ENCODE results near the gene SSBP3. TPM values are rescaled to one million over a fixed set of nuclear protein-coding genes. Genes with fewer than 3 reads are reported as not detected.
A peak's percentile ranks its signal among the peaks of the same experiment; 100 is the strongest.
"Not testable (repeated sequence)": the region's sequence is repeated elsewhere in the genome, so short reads cannot be mapped to it uniquely, and the experiment has no call there.

SSBP3 gene
- total and polyA plus RNA-seq, 2 donors from 2014 or later = 33.3 to 49.6 TPM

- H3K9ac ChIP-seq (ENCODE audit: low read length in 3 of 3); DNase-seq; FAIRE-seq; H3K27me3 ChIP-seq (ENCODE audit: control insufficient read depth, insufficient read depth, low read length); H3K4me1 ChIP-seq (ENCODE audit: control insufficient read depth in 2 of 3, insufficient read depth in 2 of 3, low read depth in 1 of 3, low read length in 3 of 3); intact Hi-C loops (cut with DNase I); H3K36me3 ChIP-seq (ENCODE audit: control insufficient read depth in 2 of 3, insufficient read depth in 3 of 3, low read length in 3 of 3); H3K4me3 ChIP-seq (ENCODE audit: low read length in 3 of 3); H3K27ac ChIP-seq (ENCODE audit: low read depth in 2 of 2, low read length in 2 of 2); H3K9me3 ChIP-seq (ENCODE audit: control insufficient read depth in 2 of 3, insufficient read depth in 1 of 3, low read length in 3 of 3): not testable (repeated sequence)
Measured at GRCh38 chr1:54447081-54447480, 40.9 kb upstream of the SSBP3 start.

DNA sequence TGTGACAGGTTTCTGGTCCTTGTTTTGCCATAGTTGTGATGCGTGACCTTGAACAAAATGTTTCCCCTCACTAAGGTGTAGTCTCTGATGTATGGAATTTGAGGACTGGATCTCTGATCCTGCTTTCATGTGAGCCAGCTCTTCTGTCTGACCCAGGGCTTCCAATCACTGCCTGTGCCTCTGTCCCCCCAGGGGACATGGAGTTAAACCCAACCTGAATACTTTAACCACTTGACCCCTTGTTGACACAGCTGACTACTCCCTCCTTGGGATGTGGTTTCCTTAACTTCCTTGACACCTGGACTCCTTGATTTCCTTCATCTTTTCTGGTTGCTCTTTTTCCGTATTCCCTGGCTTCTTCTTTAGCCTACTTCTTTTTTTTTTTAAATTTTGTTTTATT is 36.0 kb upstream of the SSBP3 start:
- FAIRE-seq (no peak), DNase-seq (peak in 3 of 5 donors; percentile 4 to 12 (median 10))
- Histone ChIP-seq H3K4me1 (ENCODE audit: control insufficient read depth in 2 of 3, insufficient read depth in 2 of 3, low read depth in 1 of 3, low read length in 3 of 3) (no peaks in the 10 kb centered on the region), H3K27ac (ENCODE audit: low read depth in 2 of 2, low read length in 2 of 2) (no peak overlapping the region), H3K9ac (ENCODE audit: low read length in 3 of 3) (no peak overlapping the region), H3K4me3 (ENCODE audit: low read length in 3 of 3) (no peak overlapping the region), H3K36me3 (ENCODE audit: control insufficient read depth in 2 of 3, insufficient read depth in 3 of 3, low read length in 3 of 3) (no peaks in the 10 kb centered on the region), H3K9me3 (ENCODE audit: control insufficient read depth in 2 of 3, insufficient read depth in 1 of 3, low read length in 3 of 3) (no peaks in the 10 kb centered on the region), H3K27me3 (ENCODE audit: control insufficient read depth, insufficient read depth, low read length) (no peaks in the 10 kb centered on the region)
- intact Hi-C loops (cut with DNase I) = no loop called here
- TF ChIP-seq, protein P1, sequence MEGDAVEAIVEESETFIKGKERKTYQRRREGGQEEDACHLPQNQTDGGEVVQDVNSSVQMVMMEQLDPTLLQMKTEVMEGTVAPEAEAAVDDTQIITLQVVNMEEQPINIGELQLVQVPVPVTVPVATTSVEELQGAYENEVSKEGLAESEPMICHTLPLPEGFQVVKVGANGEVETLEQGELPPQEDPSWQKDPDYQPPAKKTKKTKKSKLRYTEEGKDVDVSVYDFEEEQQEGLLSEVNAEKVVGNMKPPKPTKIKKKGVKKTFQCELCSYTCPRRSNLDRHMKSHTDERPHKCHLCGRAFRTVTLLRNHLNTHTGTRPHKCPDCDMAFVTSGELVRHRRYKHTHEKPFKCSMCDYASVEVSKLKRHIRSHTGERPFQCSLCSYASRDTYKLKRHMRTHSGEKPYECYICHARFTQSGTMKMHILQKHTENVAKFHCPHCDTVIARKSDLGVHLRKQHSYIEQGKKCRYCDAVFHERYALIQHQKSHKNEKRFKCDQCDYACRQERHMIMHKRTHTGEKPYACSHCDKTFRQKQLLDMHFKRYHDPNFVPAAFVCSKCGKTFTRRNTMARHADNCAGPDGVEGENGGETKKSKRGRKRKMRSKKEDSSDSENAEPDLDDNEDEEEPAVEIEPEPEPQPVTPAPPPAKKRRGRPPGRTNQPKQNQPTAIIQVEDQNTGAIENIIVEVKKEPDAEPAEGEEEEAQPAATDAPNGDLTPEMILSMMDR (IDR thresholded peaks at IDR 0.05; ENCODE audit: borderline replicate concordance, extremely low read depth, insufficient read depth) = no peak

DNA sequence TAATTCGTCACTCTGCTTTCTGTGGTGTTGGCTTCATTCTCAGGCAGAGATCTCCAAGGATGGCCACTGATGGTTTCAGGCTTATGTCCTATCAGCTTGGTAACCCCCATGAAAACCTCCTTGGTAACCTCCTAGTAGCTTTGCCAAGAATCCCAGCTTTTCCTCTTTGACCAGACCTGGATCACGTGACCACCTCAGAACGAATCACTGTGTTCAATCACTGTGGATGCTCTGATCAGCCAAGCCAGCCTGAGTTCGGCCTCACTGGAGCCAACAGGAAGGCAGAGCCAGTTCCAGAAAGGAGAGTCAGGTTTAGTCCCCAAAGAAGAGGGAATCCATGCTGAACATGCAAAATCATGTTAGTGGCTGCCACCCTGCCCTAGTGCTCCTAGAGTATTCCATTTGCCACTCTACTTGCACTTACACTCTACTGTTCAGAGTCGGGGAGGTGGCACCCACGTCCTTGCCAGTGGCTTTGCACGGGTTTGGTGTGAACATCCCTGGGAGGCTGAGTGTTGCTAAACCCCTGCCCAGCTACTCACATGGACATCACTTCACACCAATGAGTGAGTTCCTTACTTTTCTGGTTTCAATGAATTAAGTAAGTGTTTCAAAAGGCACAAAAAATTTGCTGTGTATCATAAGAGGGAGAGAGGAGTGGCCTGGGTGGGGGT is 33.5 kb upstream of the SSBP3 start:
- no peaks in the 10 kb centered on the region for H3K9me3 ChIP-seq (ENCODE audit: control insufficient read depth in 2 of 3, insufficient read depth in 1 of 3, low read length in 3 of 3)
- no peaks in the 10 kb centered on the region for H3K27me3 ChIP-seq (ENCODE audit: control insufficient read depth, insufficient read depth, low read length)
- peak in 1 of 5 donors; percentile 13 for DNase-seq
- no peaks in the 10 kb centered on the region for H3K4me1 ChIP-seq (ENCODE audit: control insufficient read depth in 2 of 3, insufficient read depth in 2 of 3, low read depth in 1 of 3, low read length in 3 of 3)
- H3K9ac ChIP-seq (ENCODE audit: low read length in 3 of 3) = no peak overlapping the region
- no peak overlapping the region for H3K27ac ChIP-seq (ENCODE audit: low read depth in 2 of 2, low read length in 2 of 2)
- TF ChIP-seq, protein P1 (IDR thresholded peaks at IDR 0.05; ENCODE audit: borderline replicate concordance, extremely low read depth, insufficient read depth) = no peak
- H3K4me3 ChIP-seq (ENCODE audit: low read length in 3 of 3) = no peak overlapping the region
- no peaks in the 10 kb centered on the region for H3K36me3 ChIP-seq (ENCODE audit: control insufficient read depth in 2 of 3, insufficient read depth in 3 of 3, low read length in 3 of 3)
- intact Hi-C loops (cut with DNase I) = no loop called here
- FAIRE-seq = no peak

DNA sequence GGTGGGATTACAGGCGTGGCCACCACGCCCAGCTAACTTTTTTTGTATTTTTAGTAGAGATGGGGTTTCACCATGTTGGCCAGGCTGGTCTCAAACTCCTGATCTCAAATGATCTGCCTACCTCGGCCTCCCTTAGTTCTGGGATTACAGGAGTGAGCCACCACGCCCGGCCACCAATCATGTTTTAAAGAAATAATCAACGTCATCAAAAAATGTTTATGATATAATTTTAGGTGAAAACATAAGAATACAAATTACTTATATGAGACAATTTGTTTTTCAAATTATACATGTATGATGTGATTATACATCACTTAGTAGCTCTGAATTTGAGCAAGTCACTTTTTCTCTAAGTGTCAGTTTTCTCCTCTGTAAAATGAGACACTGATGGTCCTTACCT is 31.6 kb upstream of the SSBP3 start:
- Histone ChIP-seq H3K4me3 (ENCODE audit: low read length in 3 of 3) (no peak overlapping the region), H3K4me1 (ENCODE audit: control insufficient read depth in 2 of 3, insufficient read depth in 2 of 3, low read depth in 1 of 3, low read length in 3 of 3) (no peaks in the 10 kb centered on the region), H3K36me3 (ENCODE audit: control insufficient read depth in 2 of 3, insufficient read depth in 3 of 3, low read length in 3 of 3) (no peaks in the 10 kb centered on the region), H3K27ac (ENCODE audit: low read depth in 2 of 2, low read length in 2 of 2) (no peak overlapping the region), H3K9ac (ENCODE audit: low read length in 3 of 3) (no peak overlapping the region), H3K27me3 (ENCODE audit: control insufficient read depth, insufficient read depth, low read length) (no peaks in the 10 kb centered on the region), H3K9me3 (ENCODE audit: control insufficient read depth in 2 of 3, insufficient read depth in 1 of 3, low read length in 3 of 3) (no peaks in the 10 kb centered on the region)
- intact Hi-C loops (cut with DNase I) = no loop called here
- DNase-seq (no peak), FAIRE-seq (no peak)
- TF ChIP-seq, protein P1 (IDR thresholded peaks at IDR 0.05; ENCODE audit: borderline replicate concordance, extremely low read depth, insufficient read depth) = no peak
